Choroid plexus epithelial cell (primary cell): ENCODE data around the gene VGLL4.

Source experiments
- DNase-seq: peaks from one replicate; pipeline ENCODE4 v3.0.0-alpha.2; 2010; ENCODE audit warnings: low read depth
- H3K4me3 ChIP-seq: 2 replicates; pipeline ENCODE4 v1.5.1; 2011; ENCODE audit warnings: low read depth, mild to moderate bottlenecking, control low read depth, low read length, moderate library complexity
- CTCF ChIP-seq: conservative IDR thresholded peaks from 2 replicates; pipeline ENCODE4 v1.5.1; 2011; ENCODE audit warnings: low read depth, mild to moderate bottlenecking, control low read depth, inconsistent platforms, low read length, moderate library complexity

VGLL4 gene

DNA sequence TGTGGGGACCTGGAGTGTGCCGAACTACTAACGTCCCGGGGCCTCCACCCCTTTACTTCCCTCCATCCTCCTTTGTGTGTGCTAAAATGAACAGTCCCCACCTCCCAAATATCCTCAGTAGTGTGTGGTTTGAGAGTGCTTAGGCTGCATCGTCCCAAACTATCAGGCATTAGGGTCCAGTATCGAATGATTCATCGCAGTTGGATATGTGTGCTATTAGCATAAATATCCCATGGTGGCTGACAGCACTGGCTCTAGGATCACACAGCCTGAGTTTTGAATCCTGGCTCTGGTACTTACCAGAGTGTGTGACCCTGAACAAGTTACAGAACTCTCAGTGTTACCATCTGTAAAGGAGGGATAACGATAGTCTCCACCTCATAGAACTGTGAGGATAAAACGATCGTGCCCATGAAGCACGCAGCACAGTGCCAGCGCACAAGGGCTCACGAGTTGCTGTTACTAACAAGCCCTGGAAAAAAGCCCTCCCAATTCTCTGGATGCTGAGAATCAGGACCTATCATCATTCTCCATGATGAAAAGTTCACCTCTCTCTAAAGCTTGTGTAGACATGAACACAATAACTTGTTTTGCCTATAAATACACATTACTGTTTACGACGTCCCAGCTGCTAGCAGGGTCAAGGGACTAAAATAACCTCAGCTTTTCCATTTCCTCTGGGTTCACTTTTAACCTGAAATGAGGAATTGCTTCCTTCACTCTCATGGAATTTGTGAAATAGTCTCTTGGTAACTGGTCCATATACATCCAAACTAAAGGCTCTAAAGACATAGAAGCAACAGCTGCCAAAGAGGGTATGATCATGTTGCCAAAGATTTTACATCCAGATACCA is 51.0 kb downstream of the VGLL4 start:
- peak; percentile 33 for DNase-seq
- no peak for TF ChIP-seq CTCF
- H3K4me3 ChIP-seq: no peak overlapping the region

DNA sequence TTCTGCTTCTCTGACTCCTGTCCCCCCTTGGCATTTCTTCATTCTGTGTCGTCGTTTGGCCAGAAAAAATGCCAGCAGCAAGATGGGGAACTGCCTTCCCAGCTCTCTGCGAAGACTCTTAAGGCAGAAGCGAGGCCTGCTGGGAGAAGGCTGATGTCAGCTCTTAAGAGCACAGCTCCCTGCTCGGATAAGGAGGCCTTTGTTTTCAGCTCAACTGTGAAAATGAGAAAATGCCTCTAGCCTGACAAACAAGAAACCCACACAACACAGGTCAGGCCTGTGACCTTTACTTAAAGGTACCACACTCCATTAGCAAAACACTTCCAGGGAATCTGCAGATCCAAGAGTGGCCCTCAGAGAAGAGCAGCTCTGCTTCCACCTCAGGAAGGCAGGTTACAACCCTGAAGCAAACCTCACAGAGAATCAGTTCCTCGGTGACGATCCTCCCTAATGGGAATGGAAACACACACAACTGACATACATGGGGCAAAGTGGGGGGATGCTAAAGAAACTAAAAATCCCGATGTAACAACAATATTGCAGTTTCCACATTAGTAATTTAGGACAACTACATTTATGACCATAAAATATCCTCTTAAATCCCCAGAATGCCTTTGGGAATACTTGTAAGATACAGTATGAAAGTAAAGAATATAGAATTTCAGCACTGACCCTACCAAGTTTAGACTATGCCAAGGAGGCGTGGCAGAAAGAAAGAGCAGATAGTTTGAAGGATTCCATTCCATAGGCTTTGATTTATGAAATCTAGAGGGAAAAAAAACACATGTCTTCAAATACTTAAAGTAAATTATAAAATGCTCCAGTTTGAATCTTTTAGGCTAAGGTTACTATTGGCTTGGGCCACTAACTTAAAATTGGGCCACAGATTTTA is 52.1 kb downstream of the VGLL4 start:
- no peak overlapping the region for H3K4me3 ChIP-seq
- peak; percentile 83 for DNase-seq
- TF ChIP-seq CTCF: no peak

DNA sequence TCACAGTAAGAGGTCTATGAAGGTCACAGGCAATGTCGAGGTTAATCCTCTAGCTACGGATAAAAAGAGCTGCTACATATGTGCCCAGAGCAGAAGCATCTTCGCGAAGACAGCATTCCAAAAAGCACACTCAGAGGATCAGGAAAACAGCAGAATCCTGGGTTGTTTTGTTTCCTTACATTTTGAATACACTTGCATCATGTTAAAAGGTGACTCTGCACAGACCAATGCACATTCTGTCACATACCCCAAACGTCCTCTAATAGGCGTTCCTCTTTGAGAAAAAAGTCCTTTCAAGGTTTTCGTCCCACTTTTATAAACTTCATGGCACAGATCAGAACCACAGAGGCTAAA is 52.7 kb downstream of the VGLL4 start:
- H3K4me3 ChIP-seq: no peak overlapping the region
- no peak for TF ChIP-seq CTCF
- peak; percentile 29 for DNase-seq

- DNase-seq: no peak
- TF ChIP-seq CTCF: no peak
- H3K4me3 ChIP-seq: no peak overlapping the region
Measured at GRCh38 chr3:11589706-11590105, 54.0 kb downstream of the VGLL4 start.

DNA sequence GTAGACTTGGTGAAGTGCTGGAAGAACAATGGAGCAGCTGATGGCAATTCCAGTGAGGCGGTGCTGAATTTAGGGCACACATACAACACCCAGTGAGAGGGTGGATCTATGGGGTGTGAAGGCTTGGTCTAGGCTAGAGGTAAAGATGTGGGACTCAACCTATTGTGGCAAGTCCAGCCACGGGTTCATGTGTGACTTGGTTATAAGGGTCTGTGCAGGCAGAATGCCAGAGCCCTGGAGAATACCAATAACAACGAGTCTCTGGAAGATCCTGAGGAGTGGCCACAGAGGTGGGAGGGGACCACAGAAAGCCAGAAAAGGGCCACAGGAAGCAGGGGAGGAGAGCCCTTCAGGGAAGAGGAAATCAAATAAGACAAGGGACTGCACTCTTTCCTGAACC is 55.0 kb downstream of the VGLL4 start:
- no peak for TF ChIP-seq CTCF
- DNase-seq: no peak
- H3K4me3 ChIP-seq: no peak overlapping the region

DNA sequence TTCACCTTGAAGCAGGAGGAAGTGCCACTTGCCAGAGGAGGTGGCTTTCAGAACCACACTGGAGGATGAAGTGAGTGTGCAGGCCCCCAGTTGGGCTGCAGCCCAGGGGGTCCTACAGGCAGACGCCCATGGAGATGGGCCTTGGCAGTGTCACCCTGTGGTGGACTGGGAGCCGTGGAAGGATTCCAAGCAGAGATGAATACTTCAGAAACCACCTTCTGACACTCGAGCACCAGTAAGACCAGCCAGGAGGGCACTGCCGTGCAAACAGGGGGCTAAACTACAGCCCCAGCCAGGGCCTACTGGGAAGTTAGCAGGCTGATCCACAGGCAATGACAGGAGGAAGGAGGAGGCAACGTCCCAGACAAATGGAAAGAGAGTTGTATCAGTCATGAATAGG is 55.4 kb downstream of the VGLL4 start:
- no peak for DNase-seq
- no peak overlapping the region for H3K4me3 ChIP-seq
- no peak for TF ChIP-seq CTCF
